Measurements from ENCODE around the gene ARMC3.
"Not testable (repeated sequence)": the region's sequence is repeated elsewhere in the genome, so short reads cannot be mapped to it uniquely, and the experiment has no call there.

ARMC3 gene

DNA sequence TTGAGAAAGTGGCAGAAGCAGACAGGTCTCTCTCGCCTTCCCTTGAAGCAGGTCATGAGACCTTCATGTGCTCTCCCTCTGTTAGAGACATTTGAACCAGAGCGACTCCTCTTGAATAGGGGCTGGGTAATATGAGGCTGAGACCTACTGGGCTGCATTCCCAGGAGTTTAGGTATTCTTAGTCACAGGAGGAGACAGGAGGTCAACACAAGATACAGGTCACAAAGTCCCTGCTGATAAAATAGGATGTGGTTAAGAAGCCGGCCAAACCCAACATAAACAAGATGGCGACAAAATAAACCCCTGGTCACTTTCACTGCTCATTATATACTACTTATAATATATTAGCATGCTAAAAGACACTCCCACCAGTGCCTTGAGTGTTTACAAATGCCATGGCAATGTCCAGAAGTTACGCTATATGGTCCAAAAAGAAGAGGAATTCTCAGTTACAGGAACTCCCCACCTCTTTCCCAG, 124.0 kb downstream of the ARMC3 start:
- DNase-seq (ENCODE audit: low read depth), result no peak

DNA sequence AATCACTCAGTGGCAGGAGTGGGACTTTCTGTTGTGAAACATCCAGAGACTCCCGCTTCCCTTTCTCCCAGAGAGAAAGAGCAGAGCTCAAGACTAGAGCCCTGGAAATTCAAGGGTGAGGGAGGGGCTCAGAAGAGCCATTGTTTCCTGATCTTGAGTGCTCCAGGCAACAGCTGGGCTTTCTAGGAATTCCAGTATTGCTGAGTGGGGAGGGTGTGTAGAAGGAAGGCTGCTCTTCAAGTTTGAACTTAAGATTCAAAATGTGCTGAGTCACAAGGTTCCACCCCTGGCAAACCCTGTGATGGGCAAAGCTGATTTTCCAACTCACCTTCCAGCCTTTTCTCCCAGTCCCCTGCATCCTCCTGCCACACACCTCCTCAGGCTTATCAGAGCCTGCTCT, 125.2 kb downstream of the ARMC3 start:
- DNase-seq (ENCODE audit: low read depth), result no peak

DNA sequence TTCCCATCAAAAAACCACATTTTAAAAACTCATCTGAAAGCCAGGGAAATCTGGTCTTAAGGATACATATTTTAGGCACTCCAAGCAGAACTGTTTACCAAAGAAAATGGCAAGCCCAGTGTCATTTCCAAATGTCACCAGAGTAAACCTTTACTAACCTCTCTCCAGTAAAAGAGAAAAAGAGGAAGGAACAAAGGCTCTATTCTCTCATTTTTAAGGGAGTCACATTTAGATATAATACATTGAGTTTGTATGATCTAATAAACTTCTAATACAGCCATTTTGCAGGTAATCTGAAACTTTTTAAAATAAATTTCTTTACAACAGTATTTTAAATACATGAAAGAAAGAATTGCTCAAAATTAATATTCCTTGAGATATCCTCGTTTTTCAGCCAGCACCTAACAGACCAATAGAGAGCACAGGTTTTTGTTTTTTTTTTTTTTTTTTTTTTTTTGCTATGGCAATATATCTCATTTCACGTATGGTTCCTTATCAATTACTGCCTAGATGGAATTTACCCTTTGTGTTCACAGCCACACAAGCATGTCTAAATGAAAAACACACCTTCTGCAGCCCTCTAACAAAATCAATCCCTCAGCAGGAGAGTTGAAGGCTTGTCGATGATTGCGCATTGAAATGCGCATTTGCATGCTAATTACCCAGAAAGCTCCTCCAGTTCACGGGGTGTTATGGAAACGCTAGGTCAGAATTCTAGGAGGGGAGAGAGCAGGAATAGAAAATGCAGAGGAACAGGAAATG, 127.8 kb downstream of the ARMC3 start:
- no peak for DNase-seq (ENCODE audit: low read depth)

DNA sequence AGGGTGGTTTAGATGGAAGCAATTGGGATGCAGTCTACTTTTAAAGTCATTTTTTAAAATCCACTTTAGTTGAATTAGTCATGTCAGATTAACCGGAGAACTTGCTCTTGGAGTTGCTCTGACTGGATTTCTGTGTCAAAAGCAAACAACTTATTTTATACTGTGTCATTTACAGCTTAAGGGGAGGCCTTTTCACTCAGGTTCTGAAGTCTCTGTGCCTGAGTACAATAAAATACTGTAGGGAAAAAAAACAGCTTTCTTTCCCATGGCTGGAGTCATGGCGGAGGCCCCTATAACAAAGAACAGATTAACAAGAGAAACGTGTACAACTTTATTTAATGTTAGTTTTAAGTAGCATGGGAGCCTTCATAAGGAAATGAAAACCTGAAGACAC, 128.3 kb downstream of the ARMC3 start:
- no peak for DNase-seq (ENCODE audit: low read depth)

DNA sequence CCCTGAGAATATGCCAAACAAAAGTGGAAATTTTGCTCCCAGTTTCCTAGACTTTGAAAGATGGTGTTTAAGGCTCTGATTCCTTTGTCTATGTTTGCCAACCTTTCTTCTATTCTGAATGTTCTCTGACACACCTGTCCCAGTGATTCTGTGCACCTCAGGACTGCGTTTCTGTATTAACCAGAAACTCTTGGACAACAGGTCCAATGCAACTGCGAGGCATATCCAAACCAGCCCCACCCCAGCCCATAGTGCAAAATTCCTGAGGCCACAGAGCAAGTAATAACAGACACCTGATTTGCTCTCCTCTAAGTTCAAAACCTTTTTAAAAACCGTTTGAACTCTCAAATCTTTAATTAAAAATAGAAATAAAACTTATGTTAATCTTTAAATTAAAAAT, 130.5 kb downstream of the ARMC3 start:
- no peak for DNase-seq (ENCODE audit: low read depth)

DNA sequence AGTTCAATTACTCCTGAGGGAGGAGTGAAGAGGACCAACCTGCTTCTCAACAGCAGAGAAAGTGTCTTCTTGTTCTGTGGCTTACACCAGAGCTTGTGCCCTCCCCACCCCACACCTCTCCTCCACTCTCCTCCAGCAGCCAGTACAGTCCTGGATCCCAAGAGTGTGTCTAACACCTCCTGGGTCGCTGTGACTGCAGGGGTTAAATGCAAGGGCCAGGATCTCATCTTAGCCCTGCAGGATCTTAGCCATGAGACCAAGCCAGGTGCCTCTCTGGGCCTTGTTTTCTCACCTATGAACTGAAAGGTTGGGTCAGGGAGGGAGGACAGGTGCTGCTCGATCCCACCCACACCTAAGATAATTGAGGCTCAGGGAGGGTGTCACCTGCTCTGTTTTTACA, 133.1 kb downstream of the ARMC3 start:
- no peak for DNase-seq (ENCODE audit: low read depth)

DNA sequence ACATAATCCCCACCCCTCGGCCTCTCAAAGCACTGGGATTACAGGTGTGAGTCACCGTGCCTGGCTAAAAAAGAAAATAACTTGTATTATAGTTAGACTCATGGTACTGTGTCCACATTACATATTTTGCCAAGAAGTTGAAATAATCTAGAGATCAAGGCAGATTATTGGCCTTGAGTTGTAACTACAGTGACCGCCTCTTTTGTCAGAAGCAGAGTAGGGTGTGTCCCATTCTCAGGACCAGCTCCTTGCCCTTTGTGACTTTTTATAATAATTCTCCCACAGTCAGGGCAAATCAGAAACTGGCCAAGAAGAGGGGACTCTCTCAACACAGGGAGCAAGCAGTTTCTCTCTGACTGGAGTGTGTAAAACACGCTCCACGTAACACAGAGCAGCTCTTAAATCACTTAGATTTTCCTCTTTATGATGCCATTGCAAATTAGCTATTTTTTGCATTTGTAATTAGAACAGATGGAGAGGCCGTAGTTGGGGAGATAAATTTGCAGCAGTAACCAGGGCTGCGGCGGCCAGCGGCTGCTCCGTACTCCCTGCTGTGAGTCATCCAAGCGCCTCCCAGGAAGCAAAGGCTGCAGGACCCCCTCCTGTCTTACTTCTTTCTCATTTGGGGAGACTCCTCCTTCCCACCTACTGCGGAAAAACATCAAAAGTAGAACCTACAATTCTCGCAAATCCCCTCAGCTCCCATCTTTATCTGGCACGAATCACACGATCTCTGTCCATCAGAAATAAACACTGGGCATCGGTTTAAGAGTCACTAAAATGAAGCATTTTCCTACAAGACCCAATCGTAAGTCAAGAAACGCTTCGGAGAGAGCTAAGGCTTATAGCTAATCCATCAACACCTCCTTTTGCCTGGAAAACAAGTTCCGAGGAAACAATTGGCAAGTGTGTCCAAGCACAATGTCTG, 135.5 kb downstream of the ARMC3 start:
- DNase-seq (ENCODE audit: low read depth), result no peak

DNA sequence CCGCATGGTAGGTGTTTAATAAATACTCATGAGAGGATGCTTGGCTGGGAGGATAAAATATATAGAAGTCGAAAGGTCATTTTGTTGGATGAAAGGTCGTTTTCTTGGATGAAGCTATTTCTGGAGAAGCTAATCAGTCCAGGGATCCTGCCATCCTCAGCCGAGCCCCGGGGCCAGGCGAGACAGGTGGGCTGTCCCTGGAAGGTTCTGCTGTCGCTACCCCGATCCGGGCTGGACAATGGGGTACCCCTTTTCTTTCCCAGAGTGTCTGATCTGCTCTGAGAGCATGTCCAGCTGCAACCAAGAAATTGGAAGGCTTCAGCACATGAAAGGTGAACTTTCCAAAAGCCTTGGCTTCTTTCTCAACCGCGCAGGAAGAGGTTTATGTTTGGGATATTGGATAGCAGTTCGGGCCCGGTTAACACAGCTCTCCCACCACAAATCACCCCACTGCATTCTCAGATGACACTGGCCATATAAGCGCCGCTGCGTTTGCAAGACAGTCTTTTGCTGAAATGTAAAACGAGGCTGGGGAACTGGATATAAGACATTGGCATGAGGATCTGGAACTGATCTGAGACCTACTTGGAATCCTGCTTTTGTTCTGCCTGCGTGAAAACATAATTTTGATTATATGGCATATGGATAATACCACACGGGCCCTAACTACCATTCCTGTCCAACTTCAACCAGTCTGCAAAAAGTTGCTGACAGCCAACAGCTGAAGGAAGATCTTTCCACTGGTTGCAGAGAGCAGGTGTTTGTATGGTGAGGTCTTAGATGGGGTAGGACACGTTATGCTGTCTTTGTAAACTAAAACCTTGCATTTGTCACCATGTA, 136.3 kb downstream of the ARMC3 start:
- no peak for DNase-seq (ENCODE audit: low read depth)

DNA sequence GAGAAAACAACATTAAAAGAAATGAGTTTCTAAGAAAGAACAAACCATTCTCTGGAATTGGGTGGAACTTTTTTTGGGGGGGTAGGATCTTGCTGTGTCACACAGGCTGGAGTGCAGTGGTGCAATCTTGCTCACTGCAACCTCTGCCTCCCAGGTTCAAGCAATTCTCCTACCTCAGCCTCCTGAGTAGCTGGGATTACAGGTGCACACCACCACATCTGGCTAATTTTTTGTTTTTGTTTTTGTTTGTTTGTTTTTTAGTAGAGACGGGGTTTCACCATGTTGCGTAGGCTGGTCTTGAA, 136.9 kb downstream of the ARMC3 start:
- not testable (repeated sequence) for DNase-seq (ENCODE audit: low read depth)

DNA sequence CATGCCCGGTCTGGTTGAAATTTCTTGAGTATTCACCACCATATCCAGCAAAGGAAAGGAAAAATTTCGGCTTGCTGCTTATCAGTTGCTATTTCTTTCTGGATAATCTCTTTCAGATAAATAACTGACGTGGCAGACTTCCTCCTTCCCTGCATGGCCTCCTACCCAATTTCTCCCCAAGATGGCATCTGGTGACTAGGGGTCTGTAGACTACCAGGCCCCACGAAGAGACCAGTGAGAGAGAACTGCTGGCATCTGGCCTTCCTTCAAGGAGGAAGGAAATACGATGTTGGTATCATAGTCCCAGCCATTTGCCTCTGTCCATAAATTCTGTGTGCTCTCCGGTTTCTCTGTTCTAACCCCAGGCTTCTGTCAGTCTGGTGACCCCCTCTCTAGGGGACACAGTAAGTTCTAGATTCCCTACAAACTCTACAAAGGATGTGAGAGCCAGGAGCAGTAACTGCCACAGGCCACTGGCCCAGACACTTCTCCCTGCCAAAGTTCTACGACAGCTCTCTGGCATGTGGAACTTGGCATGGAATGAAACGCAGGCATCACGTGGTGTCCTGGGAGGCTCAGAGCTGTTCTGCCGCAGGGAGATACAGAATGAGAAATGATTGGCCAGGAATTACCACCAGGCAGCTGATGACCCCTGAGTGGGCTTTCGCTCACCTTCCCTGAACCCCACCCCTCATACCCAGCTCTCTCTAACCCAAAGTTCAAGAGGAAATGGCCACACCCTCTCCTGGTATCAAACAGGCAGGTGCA, 137.5 kb downstream of the ARMC3 start:
- DNase-seq (ENCODE audit: low read depth), result peak; percentile 73

DNA sequence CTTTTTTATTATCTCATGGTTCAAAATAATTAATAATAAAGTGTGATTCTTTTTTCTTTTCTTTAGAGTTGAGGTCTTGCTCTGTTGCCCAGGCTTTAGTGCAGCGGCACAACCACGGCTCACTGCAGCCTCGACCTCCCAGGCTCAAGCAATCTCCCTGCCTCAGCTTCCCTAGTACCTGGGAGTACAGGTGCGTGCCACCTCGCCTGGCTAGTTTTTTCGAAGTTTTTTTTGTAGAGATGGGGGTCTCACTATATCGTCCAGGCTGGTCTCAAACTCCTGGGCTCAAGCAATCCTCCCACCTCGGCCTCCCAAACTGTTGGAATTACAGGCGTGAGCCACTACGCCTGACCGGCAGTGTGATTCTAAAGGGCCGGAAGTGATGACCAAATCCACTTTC, 139.5 kb downstream of the ARMC3 start:
- no peak for DNase-seq (ENCODE audit: low read depth)

DNA sequence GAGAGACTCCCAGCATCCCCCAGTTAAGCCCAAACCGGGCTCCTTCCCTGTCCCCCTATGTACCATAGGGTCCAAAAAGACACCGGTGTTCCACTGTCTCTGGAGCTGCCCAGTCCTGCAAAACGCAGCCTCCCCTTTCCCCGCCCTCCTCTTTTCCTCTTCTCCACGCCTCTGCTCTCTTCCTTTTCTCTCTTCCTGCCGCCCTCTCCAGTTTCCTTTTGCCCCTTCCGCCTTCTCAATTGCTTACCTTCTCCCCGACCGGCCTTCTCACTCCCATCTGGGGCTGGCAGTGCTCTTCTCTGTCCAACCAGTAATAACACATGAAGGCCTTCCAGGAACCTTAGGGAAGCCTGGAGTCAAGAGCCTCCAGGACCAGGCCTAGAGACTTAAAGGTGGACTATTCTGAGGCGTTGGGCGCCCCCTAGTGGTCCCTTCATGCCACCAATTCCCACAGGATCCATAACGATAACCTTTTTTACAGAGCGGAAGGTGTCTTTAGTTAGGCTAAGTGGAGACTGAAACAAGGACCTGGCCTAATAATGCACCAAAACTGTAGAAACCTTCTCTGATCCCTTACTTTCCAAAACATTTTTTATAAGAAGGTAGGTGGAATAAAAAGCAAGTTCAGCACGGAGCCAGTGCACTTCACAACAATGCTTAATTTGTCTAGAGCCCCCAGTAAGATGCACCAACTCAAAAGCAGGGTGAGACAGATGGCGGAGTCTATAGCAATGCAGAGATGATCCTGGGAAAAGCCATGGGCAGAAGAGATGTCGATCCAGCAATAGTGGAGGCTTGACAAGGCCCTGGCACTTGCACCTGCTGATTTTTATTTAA, 140.3 kb downstream of the ARMC3 start:
- DNase-seq (ENCODE audit: low read depth), result peak; percentile 61

DNA sequence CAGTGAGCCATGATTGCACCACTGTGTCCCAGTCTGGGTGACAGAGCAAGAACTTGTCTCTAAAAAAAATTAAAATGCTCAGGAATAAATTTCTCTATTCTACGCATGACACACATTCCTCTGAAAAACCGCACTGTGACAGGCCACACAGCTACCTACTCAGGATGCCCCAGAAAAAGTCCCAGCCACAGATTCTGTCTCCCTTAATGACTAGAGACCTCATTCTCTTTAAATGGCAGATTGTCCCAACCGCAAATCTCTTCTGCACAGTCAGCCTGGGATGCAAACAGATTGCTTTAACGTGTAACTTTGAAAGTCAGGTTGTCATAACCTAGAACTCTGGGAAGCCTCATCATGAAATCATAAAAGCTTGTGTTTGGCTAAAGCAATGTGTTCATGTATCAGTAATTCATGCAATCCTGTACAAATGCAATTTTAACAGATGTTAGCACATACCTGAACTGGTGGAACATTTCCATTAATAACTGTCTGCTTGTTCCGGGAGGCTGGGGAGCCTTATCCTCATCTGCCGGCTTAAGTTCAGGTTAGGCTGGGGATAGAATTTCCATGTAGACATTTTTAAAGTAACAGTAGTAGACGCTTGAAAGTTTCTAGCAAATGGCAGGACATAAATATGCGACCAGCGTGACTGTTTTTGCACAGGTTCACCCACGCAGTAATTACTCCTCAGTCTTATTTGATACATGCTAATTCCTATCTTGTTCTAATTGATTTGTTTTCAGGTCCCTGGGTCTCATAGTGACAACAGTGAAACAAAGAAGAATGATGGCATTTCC, 141.4 kb downstream of the ARMC3 start:
- no peak for DNase-seq (ENCODE audit: low read depth)

DNA sequence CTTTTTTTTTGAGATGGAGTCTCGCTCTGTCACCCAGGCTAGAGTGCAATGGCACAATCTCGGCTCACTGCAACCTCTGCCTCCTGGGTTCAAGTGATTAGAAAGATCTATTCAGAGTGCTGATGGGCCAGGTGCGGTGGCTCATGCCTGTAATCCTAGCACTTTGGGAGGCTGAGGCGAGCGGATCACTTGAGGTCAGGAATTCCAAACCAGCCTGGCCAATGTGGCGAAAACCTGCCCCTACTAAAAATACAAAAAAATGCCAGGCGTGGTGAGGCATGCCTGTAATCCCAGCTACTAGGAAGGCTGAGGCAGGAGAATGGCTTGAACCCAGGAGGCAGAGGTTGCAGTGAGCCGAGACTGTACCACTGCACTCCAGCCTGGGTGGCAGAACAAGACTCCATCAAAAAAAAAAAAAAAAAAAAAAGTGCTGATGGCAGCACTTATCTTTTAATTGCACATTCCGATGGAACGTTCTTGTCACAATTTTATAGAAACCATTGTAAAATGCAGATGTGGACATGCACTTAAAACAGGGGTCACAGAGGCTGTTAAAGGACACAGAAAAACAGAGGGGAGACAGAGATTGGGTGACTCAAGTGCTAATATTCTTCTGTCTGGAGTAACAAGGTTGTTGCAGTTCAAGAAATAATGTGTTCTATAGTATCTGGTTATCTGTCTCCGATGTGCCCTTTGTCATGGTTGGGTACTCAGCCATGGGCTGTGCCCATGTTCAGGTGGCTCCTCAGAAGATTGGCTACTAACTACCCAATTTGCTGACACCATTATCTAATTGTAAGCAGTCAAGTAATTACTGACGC, 142.4 kb downstream of the ARMC3 start:
- not testable (repeated sequence) for DNase-seq (ENCODE audit: low read depth)

DNA sequence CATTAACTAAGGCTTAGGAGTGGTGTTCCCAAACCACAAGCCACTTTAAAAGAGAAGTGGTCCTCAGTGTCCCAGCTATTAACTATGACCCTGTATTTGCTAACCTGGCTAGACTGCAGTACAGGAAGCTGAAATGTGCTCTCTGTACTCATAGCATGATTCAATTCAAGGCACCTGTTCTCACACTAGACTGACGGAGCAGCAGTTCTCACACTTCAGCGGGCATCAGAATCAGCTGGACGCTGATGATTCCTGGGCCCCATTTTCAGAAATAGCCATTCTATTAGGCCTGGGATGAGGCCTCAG, 143.0 kb downstream of the ARMC3 start:
- DNase-seq (ENCODE audit: low read depth), result no peak

DNA sequence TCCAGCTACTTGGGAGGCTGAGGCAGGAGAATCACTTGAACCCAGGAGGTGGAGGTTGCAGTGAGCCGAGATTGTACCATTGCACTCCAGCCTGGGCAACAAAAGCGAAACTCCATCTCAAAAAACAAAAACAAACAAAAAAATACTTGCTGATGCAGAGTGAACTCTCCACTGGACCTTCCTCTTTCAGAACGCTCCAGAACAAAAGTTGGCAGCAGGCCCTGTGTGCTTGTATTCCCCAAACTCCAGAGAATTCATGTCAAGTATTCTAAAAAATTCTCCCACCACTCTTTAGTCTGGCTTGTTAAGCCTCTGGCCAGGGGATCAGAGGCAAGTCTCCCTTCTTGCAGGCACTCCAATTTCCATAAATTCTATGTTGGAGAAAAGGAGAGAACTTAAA, 144.7 kb downstream of the ARMC3 start:
- not testable (repeated sequence) for DNase-seq (ENCODE audit: low read depth)

DNA sequence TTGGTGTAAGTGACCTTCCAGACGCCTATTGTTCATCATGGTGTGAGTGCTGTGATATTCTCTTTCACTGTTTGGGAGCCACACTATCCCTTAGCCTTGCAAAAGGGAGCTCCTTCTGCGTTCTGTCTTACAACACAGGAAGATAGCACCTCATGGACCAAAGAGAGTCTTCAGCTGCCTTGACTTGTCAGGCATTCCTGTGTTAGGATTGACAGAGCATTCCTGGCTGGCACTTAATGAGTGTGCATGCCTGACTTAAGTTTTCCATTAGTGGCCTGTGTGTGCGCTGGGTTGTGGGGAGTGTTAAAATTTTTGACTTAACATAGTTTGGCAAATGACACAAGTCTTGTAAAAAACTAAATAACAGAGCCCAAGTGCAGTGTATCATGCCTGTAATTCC, 145.7 kb downstream of the ARMC3 start:
- no peak for DNase-seq (ENCODE audit: low read depth)

DNA sequence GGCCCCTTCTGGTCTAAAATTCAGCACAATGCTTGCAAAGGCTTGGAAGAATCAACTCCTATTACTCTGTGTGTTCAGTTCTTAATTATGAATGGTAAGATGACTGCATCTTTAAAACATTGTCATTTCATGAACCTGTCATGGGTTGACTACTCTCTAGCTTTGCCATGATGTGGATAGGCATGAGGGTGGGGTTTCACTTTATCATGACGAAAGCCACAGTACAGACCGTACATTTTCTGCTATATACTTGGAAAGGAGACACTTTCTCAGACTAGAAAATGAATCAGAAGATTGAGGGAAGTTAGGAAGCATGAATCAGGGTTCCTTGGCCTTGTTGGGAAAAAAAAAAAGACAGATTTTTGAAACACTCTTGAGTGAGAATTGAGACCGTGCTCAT, 147.8 kb downstream of the ARMC3 start:
- DNase-seq (ENCODE audit: low read depth), result no peak

DNA sequence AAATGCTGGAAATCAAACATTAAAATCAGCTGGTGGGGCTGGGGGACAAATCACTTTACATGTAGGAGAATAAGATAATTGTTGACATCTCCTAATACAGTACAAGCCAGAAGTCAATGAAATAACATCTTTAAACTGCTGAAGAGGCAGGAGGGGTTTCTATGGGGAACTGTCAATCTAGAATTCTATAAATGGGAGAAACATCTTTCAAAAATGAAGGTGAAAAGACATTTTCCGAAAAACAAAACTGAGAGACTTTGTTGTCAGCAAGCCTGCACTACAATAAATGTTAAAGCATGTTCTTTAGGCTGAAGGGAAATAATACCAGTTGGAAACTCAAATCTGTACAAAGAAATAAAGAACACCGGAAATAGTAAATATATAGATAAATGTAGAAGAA, 150.3 kb downstream of the ARMC3 start:
- DNase-seq (ENCODE audit: low read depth), result no peak
